GM18502 (cell line): ENCODE data around the gene ZNF280A.

Source experiments
- ATAC-seq: cut with Tn5 transposase; IDR thresholded peaks from one replicate; pipeline ENCODE4 v1.9.1; 2021; ENCODE audit warnings: mild to moderate bottlenecking; ENCODE audit not compliant: unreplicated experiment, poor library complexity

ZNF280A gene, protein sequence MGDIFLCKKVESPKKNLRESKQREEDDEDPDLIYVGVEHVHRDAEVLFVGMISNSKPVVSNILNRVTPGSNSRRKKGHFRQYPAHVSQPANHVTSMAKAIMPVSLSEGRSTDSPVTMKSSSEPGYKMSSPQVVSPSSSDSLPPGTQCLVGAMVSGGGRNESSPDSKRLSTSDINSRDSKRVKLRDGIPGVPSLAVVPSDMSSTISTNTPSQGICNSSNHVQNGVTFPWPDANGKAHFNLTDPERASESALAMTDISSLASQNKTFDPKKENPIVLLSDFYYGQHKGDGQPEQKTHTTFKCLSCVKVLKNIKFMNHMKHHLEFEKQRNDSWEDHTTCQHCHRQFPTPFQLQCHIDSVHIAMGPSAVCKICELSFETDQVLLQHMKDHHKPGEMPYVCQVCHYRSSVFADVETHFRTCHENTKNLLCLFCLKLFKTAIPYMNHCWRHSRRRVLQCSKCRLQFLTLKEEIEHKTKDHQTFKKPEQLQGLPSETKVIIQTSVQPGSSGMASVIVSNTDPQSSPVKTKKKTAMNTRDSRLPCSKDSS

DNA sequence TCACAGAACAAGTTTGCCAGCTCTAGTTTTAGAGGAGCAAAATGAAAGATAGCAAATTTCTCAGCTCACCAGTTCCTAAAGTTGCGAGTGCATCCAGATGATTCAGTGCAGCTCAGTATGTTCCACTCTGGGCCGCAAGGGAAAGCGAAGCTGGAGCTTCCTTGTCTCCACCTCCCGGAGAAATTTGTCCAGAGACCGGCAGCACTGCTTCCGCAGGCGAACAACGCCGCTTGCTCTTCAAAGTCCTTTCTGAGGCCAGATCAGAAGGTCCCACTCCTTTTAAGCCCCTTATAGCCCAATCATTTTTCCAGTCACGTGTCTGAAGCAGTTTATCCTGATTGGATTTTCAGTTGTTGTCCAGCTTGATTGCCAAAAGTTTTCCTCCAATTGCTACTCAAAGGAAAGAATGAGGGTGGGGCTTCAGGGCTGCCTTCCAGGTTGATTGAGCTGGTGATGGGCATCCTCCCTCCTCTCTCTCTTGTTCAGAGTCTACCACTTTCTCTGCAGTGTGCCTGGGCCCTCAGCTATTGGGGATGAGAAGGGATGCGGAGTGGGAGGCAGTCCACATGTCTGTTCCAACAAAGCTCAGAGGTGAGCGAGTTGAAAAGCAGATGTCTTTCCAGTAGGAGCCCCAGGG, at the start of gene ZNF280A:
Gene ZNF280A, minus strand, starts transcription at position 251 of the 637 bp plus-strand sequence. CDS start 4,640 bp downstream, outside the sequence.
- no peak for ATAC-seq

DNA sequence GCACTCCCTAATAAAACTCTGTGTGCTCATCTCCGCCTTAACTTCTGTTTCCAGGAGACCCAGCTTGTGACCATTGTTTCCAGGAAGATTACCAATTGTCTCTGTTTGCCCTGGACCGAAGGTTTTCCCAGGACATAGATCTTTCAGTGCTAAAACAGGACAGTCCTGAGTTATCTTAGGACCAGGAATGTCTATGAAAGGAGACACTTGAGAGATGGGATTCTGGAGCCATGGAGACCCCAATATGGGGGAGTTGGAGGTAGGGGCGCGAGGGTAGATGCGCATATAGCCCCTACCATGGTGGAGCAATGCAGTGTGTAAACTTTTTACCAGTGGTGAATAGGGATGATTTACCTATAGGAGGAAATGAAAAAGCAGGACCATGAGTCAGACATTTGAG, 49.1 kb upstream of the ZNF280A start:
- no peak for ATAC-seq

DNA sequence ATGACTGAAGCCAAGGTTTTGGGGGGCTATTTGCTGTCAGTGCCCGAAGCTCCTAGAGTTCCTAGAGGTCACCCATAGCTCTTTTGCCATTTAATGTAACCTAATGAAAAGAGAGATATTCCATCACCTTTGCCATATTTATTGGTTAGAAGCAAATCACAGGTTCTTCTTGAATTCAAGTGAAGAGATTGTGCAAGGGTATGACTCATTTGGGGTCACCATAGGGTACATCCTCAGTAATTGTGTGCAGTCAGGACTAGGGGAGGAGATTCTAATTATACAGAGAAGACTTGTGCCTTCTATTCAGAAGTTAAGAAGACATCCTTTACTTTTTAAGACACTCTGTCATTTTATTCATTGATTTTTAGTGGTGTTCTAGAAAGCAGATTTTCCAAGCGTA, 45.9 kb upstream of the ZNF280A start:
- no peak for ATAC-seq

DNA sequence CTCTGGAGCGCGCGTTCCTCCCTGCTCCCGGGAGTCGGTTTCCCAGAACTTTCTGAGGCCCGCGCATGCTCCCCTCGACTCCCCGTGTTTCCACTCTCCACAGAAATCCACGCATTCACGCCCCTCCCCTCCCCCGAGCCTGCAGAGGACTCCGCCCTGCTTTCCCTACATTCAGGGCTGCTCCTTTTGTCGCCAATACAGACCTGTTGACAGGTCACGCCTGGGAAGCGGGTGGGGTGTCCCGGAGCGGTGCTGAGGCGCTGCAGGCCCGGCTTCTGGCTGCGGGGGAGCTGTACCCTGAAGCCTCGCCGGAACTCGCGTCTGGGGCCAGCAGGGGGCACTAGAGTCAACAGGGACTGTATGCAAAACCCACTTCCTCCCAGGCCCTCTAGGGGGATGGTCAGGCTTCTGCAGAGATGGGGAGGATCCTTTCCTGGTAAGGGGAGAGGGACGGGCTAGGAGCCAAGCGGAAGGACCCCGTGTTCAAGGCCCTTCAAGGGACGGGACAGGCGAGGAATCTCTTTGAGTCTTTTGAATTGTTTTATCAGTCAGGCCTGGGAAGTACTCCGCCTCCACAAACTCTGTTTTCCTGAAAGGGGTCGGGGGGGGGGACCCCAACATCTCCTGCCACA, 39.0 kb upstream of the ZNF280A start, which contains the start of gene PRAME:
Gene PRAME, minus strand, starts transcription at position 294 of the 632 bp plus-strand sequence. CDS start 2,433 bp downstream, outside the sequence.
- no peak for ATAC-seq

DNA sequence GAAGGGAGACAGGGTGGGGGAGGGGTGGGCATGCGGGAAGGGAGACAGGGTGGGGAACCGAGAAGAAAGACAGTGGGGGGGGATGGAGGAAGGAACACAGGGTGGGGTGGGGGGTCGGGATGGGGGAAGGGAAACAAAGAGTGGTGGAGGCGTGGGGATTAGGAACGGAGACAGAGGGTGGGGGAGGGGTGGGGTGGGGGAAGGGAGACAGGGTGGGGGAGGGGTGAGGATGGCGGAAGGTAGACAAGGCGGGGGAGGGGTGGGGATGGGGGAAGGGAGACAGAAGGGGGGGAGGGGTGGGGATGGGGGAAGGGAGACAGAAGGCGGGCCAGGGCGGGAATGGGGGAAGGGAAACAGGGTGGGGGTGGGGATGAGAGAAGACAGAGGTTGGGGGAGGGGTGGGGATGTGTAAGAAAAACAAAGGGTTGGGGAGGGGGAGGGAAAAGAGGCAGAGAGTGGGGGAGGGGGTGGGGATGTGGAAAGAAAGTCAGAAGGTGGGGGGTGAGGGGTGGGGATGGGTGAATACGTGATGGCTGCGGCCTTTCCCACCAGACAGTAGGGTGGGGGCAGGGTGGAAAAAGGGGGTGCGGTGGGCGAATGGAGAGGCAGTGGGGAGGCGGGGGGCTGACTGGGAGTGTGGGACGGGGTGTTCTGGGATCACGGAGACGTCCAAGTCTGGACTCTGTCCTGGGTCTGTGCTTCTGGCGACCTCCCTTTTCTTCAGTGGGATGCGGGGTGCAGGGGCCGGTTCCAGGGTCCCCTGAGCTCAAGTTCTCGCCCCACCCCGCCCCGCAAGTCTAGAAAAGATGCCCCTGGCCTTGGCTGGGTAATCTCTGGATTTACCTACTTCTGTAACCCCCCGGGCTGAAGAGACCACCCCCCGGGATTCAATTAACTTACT, 38.3 kb upstream of the ZNF280A start:
- ATAC-seq = no peak

DNA sequence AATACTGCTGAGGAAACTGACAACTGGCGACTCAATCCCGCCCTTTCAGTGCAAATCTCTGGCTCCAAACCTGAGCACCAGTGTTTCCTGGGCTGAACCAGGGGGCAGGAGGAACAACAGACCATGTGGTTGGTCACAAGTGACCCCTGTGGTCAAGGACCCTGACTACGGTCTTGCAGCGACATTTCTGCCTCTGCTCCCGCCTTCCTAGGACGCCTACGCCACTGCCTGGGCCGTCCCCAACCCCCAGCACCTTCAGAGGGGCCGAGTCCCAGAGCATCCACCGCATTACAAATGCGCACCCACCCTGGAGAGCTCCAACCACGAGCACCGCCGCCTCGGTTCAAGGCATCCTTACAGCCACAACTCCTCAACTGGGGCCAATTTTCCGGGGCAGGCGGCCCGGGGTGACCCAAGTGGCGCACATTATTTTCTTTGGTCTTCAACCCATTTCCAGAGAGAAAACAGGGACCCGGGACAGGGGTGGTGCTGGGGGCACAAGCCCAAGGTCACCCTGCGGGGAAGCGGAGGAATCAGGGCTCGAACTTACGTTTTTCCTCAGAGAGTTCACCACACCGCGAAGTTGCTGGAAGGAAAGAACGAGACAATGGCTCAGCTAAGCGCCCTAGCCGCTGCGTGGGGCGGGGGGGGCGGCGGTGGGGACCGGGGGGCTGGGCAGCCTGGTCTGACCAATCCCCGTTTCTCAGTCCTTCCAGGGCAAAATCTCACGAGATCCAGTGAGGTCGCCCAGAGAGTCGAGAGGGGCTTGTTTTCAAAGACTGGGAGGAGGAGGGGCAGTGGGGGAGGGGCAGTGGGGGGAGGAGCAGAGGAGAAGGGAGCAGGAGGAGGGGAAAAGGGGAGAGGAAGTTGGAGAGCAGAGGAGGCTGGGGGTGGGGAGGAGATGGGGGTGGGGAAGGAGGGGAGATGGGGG, 37.2 kb upstream of the ZNF280A start:
- ATAC-seq = no peak

DNA sequence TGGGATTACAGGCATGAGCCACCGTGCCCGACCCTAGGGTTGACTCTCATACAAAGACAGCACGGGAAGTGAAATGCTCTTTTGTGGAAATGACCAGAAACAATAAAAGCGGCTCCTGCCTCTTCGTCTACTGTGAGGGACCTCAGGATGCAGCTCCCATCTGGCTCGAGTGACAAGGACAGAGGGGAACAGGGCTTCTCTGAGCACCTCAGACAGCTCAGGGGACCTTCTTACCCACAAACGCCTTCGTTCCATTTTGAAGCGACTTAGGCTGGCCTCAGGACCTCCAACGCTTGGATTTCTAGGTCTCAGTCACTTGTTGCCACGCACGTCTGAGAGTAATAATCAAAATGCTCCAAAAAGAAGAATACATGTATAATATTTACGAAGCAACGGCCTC, 36.5 kb upstream of the ZNF280A start:
- no peak for ATAC-seq

DNA sequence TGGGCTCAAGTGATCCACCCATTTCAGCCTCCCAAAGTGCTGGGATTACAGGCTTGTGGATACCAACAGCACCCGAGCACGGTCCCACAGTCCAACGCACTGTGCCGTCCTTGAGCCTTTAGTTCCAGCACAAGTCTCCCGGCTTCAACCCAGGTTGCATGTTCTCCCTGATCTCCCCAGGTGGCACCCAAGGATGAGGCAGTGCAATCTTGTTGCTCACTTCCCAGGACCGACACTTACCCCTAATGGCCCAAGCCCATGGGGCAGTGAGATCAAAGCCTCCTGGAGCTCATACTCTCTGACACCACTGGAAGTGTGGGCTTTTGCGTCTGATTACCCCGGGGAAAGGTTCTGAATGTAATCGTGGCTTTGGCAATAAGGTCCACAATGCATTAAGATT, 35.5 kb upstream of the ZNF280A start:
- ATAC-seq = no peak

DNA sequence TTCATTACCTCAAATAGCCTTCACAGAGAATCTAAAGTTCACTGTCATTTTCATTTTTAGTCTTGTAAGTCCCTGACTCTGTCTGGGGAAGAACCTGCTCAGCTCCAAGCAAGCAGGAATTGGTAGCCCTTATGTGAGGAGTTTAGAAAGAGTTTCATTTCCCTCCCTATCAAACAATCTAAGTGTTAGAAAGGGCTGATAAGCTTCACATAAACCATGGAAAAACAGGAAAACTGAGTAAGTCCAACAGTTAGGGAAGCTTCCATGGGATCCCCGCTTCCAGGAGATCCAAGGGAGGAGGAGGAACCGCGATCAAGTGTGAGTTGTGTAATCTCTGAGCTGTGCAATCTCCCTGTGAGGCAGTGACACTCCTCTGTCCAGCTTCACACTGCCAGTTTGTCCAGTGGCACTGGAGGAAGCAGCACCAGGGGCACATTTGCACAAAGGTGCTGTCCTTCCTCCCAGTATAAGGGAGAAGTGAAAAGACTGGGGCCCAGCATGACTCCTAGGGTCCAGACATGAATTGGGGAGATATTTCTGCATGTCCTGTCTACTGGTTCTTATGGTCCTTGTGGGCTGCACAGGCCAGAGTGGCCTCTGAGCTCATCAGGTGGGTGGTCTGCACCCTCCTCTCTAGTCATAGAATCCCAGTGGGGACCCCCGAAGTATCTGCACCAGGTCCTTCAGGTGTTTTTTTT, 34.7 kb upstream of the ZNF280A start:
- no peak for ATAC-seq

DNA sequence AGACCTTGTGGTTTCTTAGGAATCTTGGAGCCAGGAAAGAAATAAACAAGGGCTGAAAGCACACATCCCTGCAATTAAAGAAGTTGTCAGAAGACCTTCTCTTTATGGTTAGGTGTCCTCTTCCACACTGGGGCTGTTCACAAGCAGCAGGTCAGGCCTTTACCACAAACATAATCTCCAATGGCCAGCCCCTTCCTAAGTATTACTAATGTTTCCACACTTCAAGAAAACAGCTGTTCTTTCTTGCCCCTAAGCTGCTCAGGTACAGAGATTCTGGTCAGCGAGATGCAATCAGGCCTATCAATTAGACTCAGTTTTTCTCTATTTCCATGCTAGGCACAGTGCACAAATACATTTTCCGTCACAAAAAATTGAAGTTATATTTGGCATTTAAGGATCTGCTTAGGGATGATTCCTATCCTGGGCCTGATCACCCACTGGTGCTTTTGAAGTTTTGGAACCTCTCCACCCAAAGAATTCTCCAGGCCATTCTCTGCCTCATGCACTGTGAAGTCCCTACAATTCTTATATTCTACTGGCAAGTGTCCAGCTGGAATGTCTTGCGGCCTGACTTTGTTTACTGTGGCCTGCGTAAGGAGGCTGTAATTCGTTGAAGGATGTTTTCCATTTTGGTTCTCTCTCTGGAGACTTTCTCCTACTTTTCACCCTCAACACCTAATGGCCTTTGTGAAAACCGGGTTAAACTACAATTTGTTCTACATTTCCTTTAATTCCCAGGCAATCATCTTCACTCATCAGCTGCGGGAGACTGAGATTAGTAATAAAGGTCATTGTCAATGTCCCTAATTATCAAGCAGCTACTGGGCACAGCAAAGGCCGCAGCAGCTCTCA, 33.9 kb upstream of the ZNF280A start:
- ATAC-seq = no peak

DNA sequence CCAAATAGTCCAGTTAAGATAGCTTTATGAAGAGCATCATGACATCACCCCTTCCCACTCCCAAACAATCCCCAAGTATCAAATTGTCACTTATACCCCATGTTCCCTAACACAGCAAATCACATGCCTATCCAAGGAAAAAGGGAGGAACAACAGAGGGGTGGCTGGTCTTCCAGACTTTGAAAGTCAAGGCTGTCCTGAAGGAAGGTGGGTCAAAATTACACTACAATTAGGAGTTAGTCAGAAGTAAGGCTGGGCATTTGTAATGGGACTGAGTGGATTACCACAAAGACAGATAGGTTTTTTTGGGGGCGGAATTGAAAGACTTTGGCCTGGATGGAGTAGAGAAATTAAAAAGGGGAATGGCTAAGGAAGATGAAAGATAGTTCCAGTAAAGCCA, 33.1 kb upstream of the ZNF280A start:
- ATAC-seq = no peak

DNA sequence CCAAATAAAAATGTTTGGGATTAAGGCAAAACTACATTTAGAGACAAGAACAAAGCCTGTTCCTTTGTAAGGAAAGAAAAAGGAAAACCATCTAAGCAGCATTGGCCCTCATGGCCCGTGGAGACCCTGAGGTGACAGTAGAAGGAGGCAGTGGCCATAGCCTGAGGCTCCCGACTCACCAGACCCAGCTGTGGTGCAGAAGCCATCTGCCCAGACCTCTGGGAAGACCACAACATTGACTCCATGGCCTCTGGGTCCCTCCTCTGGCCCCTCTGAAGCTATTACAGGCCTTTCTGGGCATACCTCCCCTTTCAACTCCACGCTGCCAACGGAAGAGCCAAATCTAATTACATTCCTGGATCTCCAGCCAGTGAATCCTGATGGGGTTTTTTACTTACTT, 32.6 kb upstream of the ZNF280A start:
- no peak for ATAC-seq

DNA sequence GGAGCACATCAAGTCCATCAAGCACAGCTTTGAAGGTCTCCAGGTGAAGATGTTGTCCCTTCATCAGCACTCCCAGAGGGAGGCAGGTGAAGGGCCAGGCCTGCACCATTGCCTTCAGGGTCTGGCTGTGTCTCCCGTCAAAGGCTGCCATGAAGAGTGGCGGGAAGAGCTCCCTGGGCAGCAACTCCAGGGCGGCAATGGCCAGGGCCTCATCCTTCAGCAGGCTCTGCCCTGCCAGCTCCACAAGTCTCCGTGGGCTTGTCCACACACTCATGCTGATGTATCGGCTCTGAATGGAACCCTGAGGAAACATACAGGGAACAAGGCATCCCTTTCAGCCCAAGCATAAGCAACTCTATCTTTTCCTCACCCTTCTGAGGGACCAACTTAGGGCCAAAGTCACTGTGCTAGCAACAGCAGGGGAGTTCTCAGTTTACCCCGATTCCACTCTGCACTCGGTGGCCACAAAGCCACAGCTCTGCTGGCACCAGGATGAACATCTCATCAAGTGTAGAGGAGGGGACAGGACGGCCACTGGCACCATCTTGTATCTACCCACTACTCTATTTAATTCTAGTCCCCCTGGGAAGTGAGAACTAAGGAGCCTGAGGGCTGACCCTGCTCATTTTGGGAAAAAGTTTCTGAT, 30.8 kb upstream of the ZNF280A start:
- no peak for ATAC-seq

DNA sequence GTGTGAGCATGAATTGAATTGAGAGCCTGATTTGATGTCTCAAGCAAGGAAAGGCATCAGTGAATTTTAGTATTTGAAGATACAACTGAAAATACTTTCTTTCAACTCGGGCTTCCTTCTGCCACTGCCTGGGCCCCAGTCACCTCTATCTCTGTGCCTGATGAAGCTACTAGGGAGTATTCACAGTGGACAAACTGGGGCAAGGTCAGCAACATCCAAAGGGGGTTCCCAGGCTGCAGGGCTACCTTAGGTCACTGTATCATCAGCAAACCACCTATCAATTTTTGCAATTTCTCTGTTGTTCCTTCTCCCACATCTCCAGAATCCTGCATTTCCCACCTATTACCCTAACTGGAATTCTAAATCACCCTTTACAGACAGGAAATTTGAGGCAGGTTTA, 28.8 kb upstream of the ZNF280A start:
- ATAC-seq = no peak

DNA sequence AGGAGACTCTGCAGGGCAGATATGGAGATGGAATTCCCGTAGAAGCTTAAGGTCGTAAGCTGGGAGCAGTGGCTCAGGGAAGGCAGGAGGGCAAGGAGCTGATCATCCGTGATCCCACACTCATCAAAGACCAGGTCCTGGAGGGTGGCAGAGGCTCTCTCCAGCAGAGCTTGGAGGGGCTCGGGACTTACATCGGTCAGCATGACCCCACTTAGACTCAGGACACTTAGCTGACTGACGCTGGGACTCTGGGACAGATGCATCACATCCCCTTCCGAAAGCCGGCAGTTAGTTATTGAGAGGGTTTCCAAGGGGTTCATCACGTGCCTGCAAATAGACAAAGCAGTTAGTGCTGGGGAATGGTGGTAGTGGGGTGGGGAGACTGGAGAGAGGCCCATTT, 28.2 kb upstream of the ZNF280A start:
- no peak for ATAC-seq

DNA sequence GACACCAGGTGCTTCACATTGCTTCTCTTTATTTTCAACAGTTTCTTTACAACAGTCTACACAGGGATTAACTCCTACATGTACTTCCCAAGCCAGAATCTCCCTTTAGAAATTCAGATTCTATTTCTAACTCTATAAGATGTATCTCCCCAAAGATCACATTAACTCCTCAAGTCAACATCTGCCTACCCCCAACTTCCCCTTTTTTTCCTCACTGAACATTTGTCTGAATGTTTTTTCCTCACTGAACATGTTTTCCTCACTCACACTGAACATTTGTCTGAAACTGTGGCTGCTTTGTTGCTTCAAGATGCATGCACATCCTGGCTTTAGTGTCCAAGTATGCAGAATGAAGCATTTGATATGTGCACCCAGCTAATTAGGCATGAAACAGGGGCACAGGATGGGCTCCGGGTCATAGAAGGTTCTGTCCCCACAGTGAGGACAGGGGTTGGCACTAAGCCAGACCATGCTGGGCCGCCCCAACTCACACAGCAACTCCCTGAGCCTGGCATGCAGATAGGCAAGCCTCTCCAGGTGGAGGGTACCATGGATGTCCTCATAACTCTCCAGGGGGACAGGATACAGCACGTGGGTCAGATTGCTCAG, 27.7 kb upstream of the ZNF280A start:
- no peak for ATAC-seq

DNA sequence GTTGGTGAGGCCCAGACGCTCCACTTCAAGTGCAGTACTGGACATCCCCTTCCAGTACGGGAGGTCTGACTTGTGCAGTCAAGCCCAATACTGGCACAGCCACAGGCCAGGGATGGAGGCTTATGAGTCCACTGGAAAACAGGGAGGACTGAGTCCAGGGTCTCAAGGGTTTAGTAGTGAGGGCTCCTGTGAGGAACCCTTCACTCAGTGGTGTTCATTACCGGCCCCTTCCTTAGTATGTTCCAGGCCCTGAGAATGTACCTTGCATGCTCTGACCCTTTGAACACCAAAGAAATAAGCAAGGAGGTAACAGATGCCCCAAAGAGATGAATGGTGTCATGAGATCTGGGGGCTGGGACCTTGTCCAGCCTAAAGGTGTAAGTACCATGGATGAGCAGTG, 27.2 kb upstream of the ZNF280A start:
- ATAC-seq = no peak
